Naive B cell (primary cell): ENCODE data around the gene AGAP3. TPM values are rescaled to one million over a fixed set of nuclear protein-coding genes. Genes with fewer than 3 reads are reported as not detected.

ENCODE experiments used
- ATAC-seq, 2 donors: fragments of 150-1000 bp; cut with Tn5 transposase; 2 replicates each; pipeline ENCODE4 v1.10.0; 2021; ENCODE audit warnings: low read depth in 2 of 2, mild to moderate bottlenecking in 2 of 2, moderate library complexity in 2 of 2
- DNase-seq: peaks from one replicate; pipeline ENCODE4 v3.0.0; 2022
- H3K27ac Mint-ChIP-seq, 6 donors: one replicate each; pipeline ENCODE4 v1.8.0; 2020 to 2022; ENCODE audit warnings: mild to moderate bottlenecking in 6 of 6, mixed read lengths in 6 of 6, moderate library complexity in 5 of 6, inconsistent platforms in 2 of 6
- H3K27me3 Mint-ChIP-seq, 3 donors: one replicate each; pipeline ENCODE4 v1.8.0; 2021 to 2022; ENCODE audit warnings: mixed read lengths in 3 of 3, mild to moderate bottlenecking in 1 of 3
- H3K36me3 Mint-ChIP-seq, 2 donors: one replicate each; pipeline ENCODE4 v1.8.0; 2020 to 2022; ENCODE audit warnings: mixed read lengths in 2 of 2, inconsistent platforms in 1 of 2, mild to moderate bottlenecking in 1 of 2
- H3K4me1 Mint-ChIP-seq, 3 donors: one replicate each; pipeline ENCODE4 v1.8.0; 2020 to 2022; ENCODE audit warnings: mixed read lengths in 3 of 3, inconsistent platforms in 1 of 3, mild to moderate bottlenecking in 1 of 3, moderate library complexity in 1 of 3
- H3K4me3 Mint-ChIP-seq, 8 donors: one replicate each; pipeline ENCODE4 v1.8.0; 2020 to 2022; ENCODE audit warnings: mild to moderate bottlenecking in 8 of 8, mixed read lengths in 8 of 8, moderate library complexity in 8 of 8, inconsistent platforms in 2 of 8
- H3K9me3 Mint-ChIP-seq, 7 donors: one replicate each; pipeline ENCODE4 v1.8.0; 2020 to 2022; ENCODE audit warnings: mixed read lengths in 7 of 7, mild to moderate bottlenecking in 5 of 7, inconsistent platforms in 2 of 7, moderate library complexity in 1 of 7
- polyA plus RNA-seq, 6 donors: library from polyadenylated mRNA; unstranded; fragments of 300-500 nt; fragmentation: Illumina TruSeq; gene quantifications; one replicate each; pipeline ENCODE4 v1.2.3, GENCODE V29; 2021; ENCODE audit warnings: low read depth in 6 of 6

Gene AGAP3
- polyA plus RNA-seq, 6 donors from 2014 or later, result 0.58 to 1.2 (median 0.66) TPM; not detected in 3

DNA sequence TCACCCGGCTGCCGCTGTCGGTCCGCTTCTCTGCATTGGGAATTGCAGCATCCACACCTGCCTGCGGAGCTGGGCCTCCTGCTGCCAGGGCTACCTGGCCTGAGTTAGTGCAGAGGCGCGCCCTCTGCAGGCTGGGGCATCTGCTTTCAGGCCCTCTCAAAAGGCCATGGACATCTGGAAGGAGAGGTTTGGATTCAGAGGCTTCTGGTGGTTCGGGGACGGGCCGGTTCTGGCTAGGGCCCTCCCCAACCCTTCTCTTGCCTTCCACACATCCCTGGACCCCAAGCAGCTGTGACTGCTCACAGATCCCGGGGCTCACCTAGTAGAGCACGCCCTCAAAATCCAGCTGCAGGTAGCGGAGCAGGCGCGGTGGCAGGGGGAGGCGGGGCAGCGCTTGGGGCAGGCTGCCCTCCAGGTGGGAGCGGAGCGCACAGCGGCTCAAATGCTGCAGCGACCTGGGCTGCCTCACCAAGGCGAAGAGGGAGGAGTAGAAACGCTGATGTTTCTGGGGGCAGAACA is 89.6 kb downstream of the AGAP3 start:
- no peak for DNase-seq
- peaks cover 0 to 9% (median 2%) of the 10 kb centered on the region in 7 donors for H3K9me3 Mint-ChIP-seq
- peaks cover 8 to 15% (median 14%) of the 10 kb centered on the region in 3 donors for H3K4me1 Mint-ChIP-seq
- H3K36me3 Mint-ChIP-seq, result no peaks in the 10 kb centered on the region
- H3K27me3 Mint-ChIP-seq, result peaks cover 38 to 86% (median 79%) of the 10 kb centered on the region in 3 donors
- H3K27ac Mint-ChIP-seq, result peak overlapping the region in 1 of 6 donors; percentile 54
- ATAC-seq, result no peak
- H3K4me3 Mint-ChIP-seq, result no peak overlapping the region

- Mint-ChIP-seq H3K27me3 (peaks cover 33 to 81% (median 73%) of the 10 kb centered on the region in 3 donors), H3K9me3 (peaks cover 0 to 9% (median 2%) of the 10 kb centered on the region in 7 donors), H3K27ac (no peak overlapping the region), H3K36me3 (no peaks in the 10 kb centered on the region), H3K4me3 (no peak overlapping the region), H3K4me1 (peaks cover 8 to 15% (median 14%) of the 10 kb centered on the region in 3 donors)
- DNase-seq (no peak), ATAC-seq (no peak)
Measured at GRCh38 chr7:151176401-151176800, 90.1 kb downstream of the AGAP3 start.

DNA sequence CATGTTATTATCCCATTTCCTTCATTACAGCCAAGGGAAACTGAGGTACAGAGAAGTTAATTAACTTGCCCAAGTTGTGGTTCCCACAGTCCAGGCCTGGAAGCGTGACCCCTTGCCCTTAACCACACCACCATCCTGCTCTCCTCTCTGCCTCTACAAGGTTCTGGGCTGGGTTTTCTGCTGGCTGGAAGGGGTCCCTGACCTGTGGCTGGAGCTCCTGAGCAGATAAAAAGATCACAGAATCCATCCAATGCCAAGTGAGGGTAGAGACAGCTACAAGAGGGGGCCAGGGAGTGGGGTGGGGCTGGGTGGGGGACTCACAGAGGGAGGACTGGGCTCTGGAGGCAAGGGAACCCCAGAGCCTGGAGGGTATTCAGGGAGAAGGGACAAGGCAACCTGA is 91.0 kb downstream of the AGAP3 start:
- Mint-ChIP-seq H3K4me1 (peaks cover 6 to 14% (median 13%) of the 10 kb centered on the region in 3 donors), H3K27ac (no peak overlapping the region), H3K4me3 (no peak overlapping the region), H3K27me3 (peaks cover 29 to 83% (median 74%) of the 10 kb centered on the region in 3 donors), H3K36me3 (no peaks in the 10 kb centered on the region), H3K9me3 (peaks cover 0 to 6% (median 2%) of the 10 kb centered on the region in 7 donors)
- DNase-seq, result no peak
- no peak for ATAC-seq

DNA sequence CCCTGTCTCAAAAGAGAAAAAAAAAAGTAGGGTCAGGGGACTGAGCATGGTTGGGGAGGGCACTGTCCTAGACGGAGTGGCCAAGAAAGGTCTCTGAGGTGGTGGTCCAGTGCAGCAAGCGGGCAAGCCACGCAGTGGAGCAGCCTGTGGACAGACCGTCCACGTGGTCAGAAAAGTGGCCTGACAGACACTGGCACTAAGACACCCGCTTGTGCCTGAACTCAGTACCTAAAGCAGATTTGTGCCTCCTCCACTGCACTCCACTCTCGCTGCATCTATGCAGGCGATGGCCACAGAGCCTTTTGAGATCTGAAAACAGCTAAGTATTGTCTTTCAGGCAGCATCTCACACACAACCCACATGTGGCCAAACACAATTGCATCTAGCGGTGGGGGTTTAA is 92.0 kb downstream of the AGAP3 start:
- H3K4me3 Mint-ChIP-seq, result no peak overlapping the region
- H3K9me3 Mint-ChIP-seq, result peaks cover 0 to 2% (median 0%) of the 10 kb centered on the region in 7 donors
- ATAC-seq, result no peak
- H3K36me3 Mint-ChIP-seq, result no peaks in the 10 kb centered on the region
- H3K4me1 Mint-ChIP-seq, result peaks cover 0 to 7% (median 6%) of the 10 kb centered on the region in 3 donors
- H3K27me3 Mint-ChIP-seq, result peaks cover 28 to 75% (median 65%) of the 10 kb centered on the region in 3 donors
- no peak overlapping the region for H3K27ac Mint-ChIP-seq
- no peak for DNase-seq

- Mint-ChIP-seq H3K4me3 (no peak overlapping the region), H3K27me3 (peaks cover 28 to 69% (median 59%) of the 10 kb centered on the region in 3 donors), H3K27ac (peak overlapping the region in 1 of 6 donors; percentile 40), H3K9me3 (peaks cover 0 to 2% (median 0%) of the 10 kb centered on the region in 7 donors), H3K36me3 (no peaks in the 10 kb centered on the region), H3K4me1 (peaks cover 0 to 4% (median 3%) of the 10 kb centered on the region in 3 donors)
- ATAC-seq (no peak), DNase-seq (no peak)
Measured at GRCh38 chr7:151178831-151179230, 92.6 kb downstream of the AGAP3 start.

- DNase-seq (no peak), ATAC-seq (no peak)
Measured at GRCh38 chr7:151179287-151179860, 93.1 kb downstream of the AGAP3 start.

GRCh38 chr7:151179946-151180345 is 93.7 kb downstream of the AGAP3 start:
- H3K27ac Mint-ChIP-seq, result no peak overlapping the region
- peak overlapping the region in 1 of 8 donors; percentile 23 for H3K4me3 Mint-ChIP-seq

More at GRCh38 chr7:151179287-151179860, 93.1 kb downstream of the AGAP3 start:
- Mint-ChIP-seq H3K4me1 (peaks cover 0 to 4% (median 3%) of the 10 kb centered on the region in 3 donors), H3K36me3 (no peaks in the 10 kb centered on the region), H3K9me3 (peaks cover 0 to 2% (median 0%) of the 10 kb centered on the region in 7 donors), H3K4me3 (peak overlapping the region in 1 of 8 donors; percentile 82), H3K27ac (no peak overlapping the region), H3K27me3 (peaks cover 28 to 66% (median 60%) of the 10 kb centered on the region in 3 donors)

GRCh38 chr7:151181011-151181431 is 94.7 kb downstream of the AGAP3 start:
- peaks cover 0 to 3% (median 0%) of the 10 kb centered on the region in 3 donors for H3K4me1 Mint-ChIP-seq
- H3K27me3 Mint-ChIP-seq, result peaks cover 29 to 63% (median 50%) of the 10 kb centered on the region in 3 donors
- no peak overlapping the region for H3K4me3 Mint-ChIP-seq
- H3K9me3 Mint-ChIP-seq, result peaks cover 0 to 1% (median 0%) of the 10 kb centered on the region in 7 donors
- no peak for ATAC-seq
- no peak overlapping the region for H3K27ac Mint-ChIP-seq
- no peak for DNase-seq
- H3K36me3 Mint-ChIP-seq, result no peaks in the 10 kb centered on the region

More at GRCh38 chr7:151179946-151180345, 93.7 kb downstream of the AGAP3 start:
- H3K9me3 Mint-ChIP-seq, result peaks cover 0 to 1% (median 0%) of the 10 kb centered on the region in 7 donors
- H3K36me3 Mint-ChIP-seq, result no peaks in the 10 kb centered on the region
- no peak for ATAC-seq
- no peak for DNase-seq
- H3K4me1 Mint-ChIP-seq, result peaks cover 0 to 4% (median 3%) of the 10 kb centered on the region in 3 donors
- H3K27me3 Mint-ChIP-seq, result peaks cover 26 to 65% (median 60%) of the 10 kb centered on the region in 3 donors

- Mint-ChIP-seq H3K27ac (no peak overlapping the region), H3K36me3 (no peaks in the 10 kb centered on the region), H3K4me1 (peaks cover 0 to 7% (median 6%) of the 10 kb centered on the region in 3 donors), H3K9me3 (peaks cover 0 to 1% (median 0%) of the 10 kb centered on the region in 7 donors), H3K4me3 (peak overlapping the region in 1 of 8 donors; percentile 33), H3K27me3 (peaks cover 32 to 54% (median 51%) of the 10 kb centered on the region in 3 donors)
- no peak for DNase-seq
- ATAC-seq, result no peak
Measured at GRCh38 chr7:151185762-151186639, 99.7 kb downstream of the AGAP3 start.

- DNase-seq, result no peak
- Mint-ChIP-seq H3K36me3 (no peaks in the 10 kb centered on the region), H3K9me3 (peaks cover 0 to 1% (median 0%) of the 10 kb centered on the region in 7 donors), H3K27me3 (peaks cover 32 to 56% (median 55%) of the 10 kb centered on the region in 3 donors), H3K27ac (peak within 1 kb of the TSS in 1 of 6 donors; percentile 56), H3K4me3 (peak within 1 kb of the TSS in 2 of 8 donors; percentile 33 to 41), H3K4me1 (peaks cover 0 to 7% (median 6%) of the 10 kb centered on the region in 3 donors)
- no peak for ATAC-seq
Measured at GRCh38 chr7:151186640-151187408, 100.5 kb downstream of the AGAP3 start, which contains the start of gene ASB10. Gene ASB10 (minus strand): TSS chr7:151187250. CDS start chr7:151187130, 120 bp downstream.

DNA sequence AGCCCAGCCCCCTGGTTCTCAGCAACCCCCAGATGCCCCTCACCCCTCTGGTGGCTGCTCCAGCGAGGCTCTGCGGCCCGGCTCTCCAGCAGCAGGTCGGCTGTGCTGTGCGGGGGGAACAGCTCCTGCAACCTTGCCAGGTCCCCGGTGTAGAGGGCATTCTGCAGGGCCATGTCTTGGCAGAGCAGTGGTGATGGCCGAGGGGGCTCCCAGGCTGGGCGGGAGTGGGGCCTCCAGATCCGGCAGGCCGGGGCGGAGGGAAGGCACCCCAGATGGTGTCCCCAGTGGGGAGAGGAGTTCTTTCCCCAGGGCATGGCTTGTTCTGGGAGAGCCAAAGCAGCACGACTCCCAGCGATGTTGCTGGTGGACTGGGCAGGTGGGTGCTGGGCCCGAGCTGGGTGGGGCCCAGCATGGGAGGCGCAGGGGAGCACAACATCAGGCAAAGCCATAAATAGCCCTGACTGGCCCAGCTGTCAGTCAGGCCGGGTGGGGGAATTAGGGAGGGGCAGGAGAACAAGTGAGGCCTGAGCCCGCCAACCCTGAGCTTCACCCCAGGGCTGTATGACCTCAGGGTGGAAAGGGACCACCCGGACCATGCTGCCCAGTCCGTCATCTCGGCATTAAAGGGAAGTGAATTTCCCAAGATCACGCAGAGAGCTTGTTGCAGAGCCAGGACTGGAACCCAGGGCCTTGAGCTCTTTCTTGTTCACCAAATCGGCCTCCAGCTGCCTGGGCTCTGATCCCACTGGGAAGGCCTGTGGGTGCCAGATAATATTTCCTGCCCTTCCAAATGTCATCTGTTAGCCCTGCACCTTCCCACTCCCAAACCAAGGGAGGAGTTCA is 101.4 kb downstream of the AGAP3 start:
- Mint-ChIP-seq H3K9me3 (peaks cover 0 to 1% (median 0%) of the 10 kb centered on the region in 7 donors), H3K27me3 (peaks cover 30 to 51% (median 49%) of the 10 kb centered on the region in 3 donors), H3K36me3 (no peaks in the 10 kb centered on the region), H3K4me1 (peaks cover 0 to 7% (median 6%) of the 10 kb centered on the region in 3 donors), H3K27ac (no peak overlapping the region), H3K4me3 (peak overlapping the region in 1 of 8 donors; percentile 41)
- no peak for DNase-seq
- no peak for ATAC-seq

DNA sequence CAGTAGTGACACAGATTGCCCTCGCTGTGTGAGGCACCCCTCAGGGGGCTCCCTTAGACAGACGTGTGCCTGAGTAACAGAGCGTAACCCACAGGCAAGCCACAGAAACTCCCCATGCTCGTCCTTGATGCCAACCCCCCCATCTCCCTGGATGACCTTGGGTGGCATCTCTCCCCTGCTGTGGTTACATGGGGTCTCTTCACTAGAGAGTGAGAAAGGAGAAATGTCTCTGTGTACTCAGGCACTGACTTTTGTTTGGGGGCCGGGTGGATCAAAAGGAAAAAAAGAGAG is 101.9 kb downstream of the AGAP3 start:
- Mint-ChIP-seq H3K27ac (peak overlapping the region in 1 of 6 donors; percentile 44), H3K27me3 (peaks cover 26 to 57% (median 53%) of the 10 kb centered on the region in 3 donors), H3K4me1 (peaks cover 0 to 7% (median 6%) of the 10 kb centered on the region in 3 donors), H3K4me3 (peak overlapping the region in 1 of 8 donors; percentile 41), H3K9me3 (peaks cover 0 to 1% (median 0%) of the 10 kb centered on the region in 7 donors), H3K36me3 (no peaks in the 10 kb centered on the region)
- DNase-seq (no peak), ATAC-seq (peak; percentile 33 to 38)
